Fibroblast of villous mesenchyme (primary cell): ENCODE data around the gene STK25. TPM values are rescaled to one million over a fixed set of nuclear protein-coding genes. Genes with fewer than 3 reads are reported as not detected.

ENCODE experiments used
- DNase-seq: peaks from one replicate; pipeline ENCODE4 v3.0.0-alpha.2; 2010; ENCODE audit warnings: low read depth
- H3K4me3 ChIP-seq: 2 replicates; pipeline ENCODE4 v1.5.1; 2011; ENCODE audit warnings: low read depth, mild to moderate bottlenecking, low read length
- CTCF ChIP-seq: IDR thresholded peaks from 2 replicates; pipeline ENCODE4 v1.5.1; 2012; ENCODE audit warnings: low read depth, mild to moderate bottlenecking, low read length; ENCODE audit not compliant: insufficient read depth
- total RNA-seq: library from RNA; depleted of rRNA; stranded (reverse); fragments of >200 nt; gene quantifications from 2 replicates; pipeline ENCODE4 v1.2.3, GENCODE V29; 2012

The STK25 gene
- total RNA-seq, 1 donor: 245 TPM

- no peak for DNase-seq
- no peak overlapping the region for H3K4me3 ChIP-seq
- TF ChIP-seq CTCF: no peak
Measured at GRCh38 chr2:241496904-241497877, 11.2 kb downstream of the STK25 start.

GRCh38 chr2:241496003-241496707 is 12.2 kb downstream of the STK25 start:
- TF ChIP-seq CTCF: no peak
- no peak overlapping the region for H3K4me3 ChIP-seq

GRCh38 chr2:241495172-241496002 is 13.0 kb downstream of the STK25 start:
- no peak overlapping the region for H3K4me3 ChIP-seq
- no peak for TF ChIP-seq CTCF
- no peak for DNase-seq

More at GRCh38 chr2:241496003-241496707, 12.2 kb downstream of the STK25 start:
- DNase-seq: no peak

- TF ChIP-seq CTCF: no peak
- no peak for DNase-seq
Measured at GRCh38 chr2:241494311-241494908, 14.0 kb downstream of the STK25 start.

GRCh38 chr2:241493092-241493491 is 15.3 kb downstream of the STK25 start:
- no peak overlapping the region for H3K4me3 ChIP-seq
- DNase-seq: no peak
- no peak for TF ChIP-seq CTCF

More at GRCh38 chr2:241494311-241494908, 14.0 kb downstream of the STK25 start:
- no peak overlapping the region for H3K4me3 ChIP-seq

- H3K4me3 ChIP-seq: no peak overlapping the region
- no peak for TF ChIP-seq CTCF
- DNase-seq: no peak
Measured at GRCh38 chr2:241492174-241492565, 16.2 kb downstream of the STK25 start.
